PC-3 (cell line): Measurements from ENCODE around the gene BEND2. TPM values are rescaled to one million over a fixed set of nuclear protein-coding genes. Genes with fewer than 3 reads are reported as not detected.
"Not testable (repeated sequence)": the region's sequence is repeated elsewhere in the genome, so short reads cannot be mapped to it uniquely, and the experiment has no call there.

Experiments
- ATAC-seq: fragments of 200-7000 bp; cut with Tn5 transposase; 2 replicates; pipeline ENCODE4 v1.9.1; 2020; ENCODE audit warnings: mild to moderate bottlenecking, moderate library complexity
- BruUV-seq: library from RNA; stranded (reverse); fragments of 400-500 nt; replicated peaks from 2 replicates; lab custom pipeline; 2021; lab: Mats Ljungman, UMichigan
- CTCF ChIA-PET: fragments of 300-600 bp; sonication (Branson Sonifier 250); formaldehyde crosslinking; loops from one replicate; lab custom pipeline; 2022; ENCODE audit warnings: antibody characterized with exemption; lab: Charles Lee
- POLR2A ChIA-PET: fragments of 300-600 bp; sonication (Branson Sonifier 250); formaldehyde crosslinking; loops from one replicate; lab custom pipeline; 2022; ENCODE audit warnings: antibody characterized with exemption; ENCODE audit not compliant: unreplicated experiment; lab: Charles Lee
- DNase-seq: peaks from one replicate; pipeline ENCODE4 v3.0.0-alpha.2; 2015
- H2AFZ ChIP-seq: fragments of 300-600 bp; sonication (generic); 2 replicates; pipeline ENCODE4 v1.6.0; 2016; ENCODE audit warnings: antibody characterized with exemption, low read length
- H3F3A ChIP-seq: fragments of 300-600 bp; sonication (generic); one replicate; pipeline ENCODE4 v1.6.0; 2017; ENCODE audit warnings: antibody characterized with exemption, low read length, control low read depth, mild to moderate bottlenecking; ENCODE audit not compliant: unreplicated experiment
- H3K27ac ChIP-seq: fragments of 300-600 bp; sonication (generic); 2 replicates; pipeline ENCODE4 v1.5.1; 2016; ENCODE audit warnings: mild to moderate bottlenecking, low read length
- H3K27me3 ChIP-seq: fragments of 300-600 bp; sonication (generic); 2 replicates; pipeline ENCODE4 v1.6.1; 2016; ENCODE audit warnings: low read length, mixed read lengths
- H3K36me3 ChIP-seq: fragments of 300-600 bp; sonication (generic); 2 replicates; pipeline ENCODE4 v1.6.1; 2016; ENCODE audit warnings: low read depth, mixed run types, low read length, mixed read lengths
- H3K4me1 ChIP-seq: fragments of 300-600 bp; sonication (generic); 2 replicates; pipeline ENCODE4 v1.5.1; 2016; ENCODE audit warnings: low read length; ENCODE audit not compliant: insufficient read depth
- H3K4me2 ChIP-seq: fragments of 300-600 bp; sonication (generic); 2 replicates; pipeline ENCODE4 v1.6.0; 2016; ENCODE audit warnings: low read length
- H3K4me3 ChIP-seq: fragments of 300-600 bp; sonication (generic); 2 replicates; pipeline ENCODE4 v1.5.1; 2016; ENCODE audit warnings: mild to moderate bottlenecking, low read length, mixed read lengths
- H3K79me2 ChIP-seq: fragments of 300-600 bp; sonication (generic); 2 replicates; pipeline ENCODE4 v1.6.1; 2017; ENCODE audit warnings: low read length, mixed read lengths
- H3K9ac ChIP-seq: fragments of 300-600 bp; sonication (generic); 2 replicates; pipeline ENCODE4 v1.6.0; 2016; ENCODE audit warnings: mild to moderate bottlenecking, low read length
- H3K9me2 ChIP-seq: fragments of 300-600 bp; sonication (generic); replicated peaks from 2 replicates; pipeline ENCODE4 v1.6.1; 2016; ENCODE audit warnings: mixed run types, low read length, mixed read lengths
- H3K9me3 ChIP-seq: fragments of 300-600 bp; sonication (generic); 2 replicates; pipeline ENCODE4 v1.6.1; 2016; ENCODE audit warnings: low read length, mixed read lengths
- H4K20me1 ChIP-seq: fragments of 300-600 bp; sonication (generic); 2 replicates; pipeline ENCODE4 v1.6.1; 2016; ENCODE audit warnings: low read length, mixed read lengths
- CTCF ChIP-seq: fragments of 300-600 bp; sonication (generic); conservative IDR thresholded peaks from 2 replicates; pipeline ENCODE4 v1.5.1; 2017; ENCODE audit warnings: antibody characterized with exemption, low read depth, mild to moderate bottlenecking, low read length
- EZH2 ChIP-seq: fragments of 300-600 bp; sonication (generic); IDR thresholded peaks from one replicate; pipeline ENCODE4 v1.6.1; 2017; ENCODE audit warnings: antibody characterized with exemption, mild to moderate bottlenecking, low read length; ENCODE audit not compliant: unreplicated experiment
- EZH2phosphoT487 ChIP-seq: fragments of 300-600 bp; sonication (generic); IDR thresholded peaks from 2 replicates; pipeline ENCODE4 v1.6.1; 2018; ENCODE audit warnings: mild to moderate bottlenecking, antibody characterized with exemption, low read length, borderline replicate concordance
- intact Hi-C: fragments of 100-400 bp; cut with micrococcal nuclease; formaldehyde crosslinking; loops from 2 replicates; pipeline ENCODE4 v1.9.0; 2023
- total RNA-seq: library from RNA; depleted of rRNA; stranded (reverse); fragments of >200 nt; gene quantifications from 2 replicates; pipeline ENCODE4 v1.2.3, GENCODE V29; 2014

BEND2 gene
- total RNA-seq, 1 experiment from 2014 or later, result not detected

- Histone ChIP-seq H3K36me3 (no peaks in the 10 kb centered on the region), H2AFZ (no peak overlapping the region), H3F3A (no peaks in the 10 kb centered on the region), H3K4me1 (peaks cover 9% of the 10 kb centered on the region), H3K27ac (no peak overlapping the region), H3K4me3 (no peak overlapping the region), H3K9me3 (no peaks in the 10 kb centered on the region), H3K9me2 (no peaks in the 10 kb centered on the region), H3K9ac (no peak overlapping the region), H4K20me1 (no peaks in the 10 kb centered on the region), H3K4me2 (no peak overlapping the region), H3K79me2 (no peaks in the 10 kb centered on the region), H3K27me3 (no peaks in the 10 kb centered on the region)
- ATAC-seq (no peak), DNase-seq (no peak)
- no TSS peak for BruUV-seq
- intact Hi-C loops, result loop anchor here (10.0 kb wide), 1 partner anchor 102 kb away; the partner anchor contains the start of gene SCML2
- ChIA-PET POLR2A (no interaction called here), CTCF (no interaction called here)
- TF ChIP-seq EZH2 (no peak), CTCF (no peak), EZH2phosphoT487 (no peak)
Observed at GRCh38 chrX:18252644-18253359, 32.1 kb upstream of the BEND2 start.

- H3K9me3 ChIP-seq, H3K4me3 ChIP-seq, DNase-seq, ATAC-seq, H3F3A ChIP-seq, H3K36me3 ChIP-seq, POLR2A ChIA-PET, H3K9ac ChIP-seq, H3K9me2 ChIP-seq, H4K20me1 ChIP-seq, H3K4me1 ChIP-seq, CTCF ChIA-PET, H3K27me3 ChIP-seq, H2AFZ ChIP-seq, H3K79me2 ChIP-seq, intact Hi-C loops, BruUV-seq, H3K4me2 ChIP-seq, H3K27ac ChIP-seq: not testable (repeated sequence)
Observed at GRCh38 chrX:18229646-18230045, 9.0 kb upstream of the BEND2 start.

GRCh38 chrX:18228069-18228468 is 7.4 kb upstream of the BEND2 start:
- no peaks in the 10 kb centered on the region for H3F3A ChIP-seq
- POLR2A ChIA-PET, result no interaction called here
- H3K27ac ChIP-seq, result no peak overlapping the region
- no TSS peak for BruUV-seq
- intact Hi-C loops, result no loop called here
- H3K4me2 ChIP-seq, result no peak overlapping the region
- H3K36me3 ChIP-seq, result no peaks in the 10 kb centered on the region
- CTCF ChIA-PET, result no interaction called here
- H3K27me3 ChIP-seq, result no peaks in the 10 kb centered on the region
- H3K9me2 ChIP-seq, result no peaks in the 10 kb centered on the region
- no peak overlapping the region for H3K4me3 ChIP-seq
- TF ChIP-seq CTCF, result no peak
- no peak for TF ChIP-seq EZH2
- TF ChIP-seq EZH2phosphoT487, result no peak
- no peaks in the 10 kb centered on the region for H3K4me1 ChIP-seq
- no peaks in the 10 kb centered on the region for H4K20me1 ChIP-seq
- no peaks in the 10 kb centered on the region for H3K79me2 ChIP-seq
- H3K9me3 ChIP-seq, result no peaks in the 10 kb centered on the region
- DNase-seq (no peak), ATAC-seq (no peak)
- no peak overlapping the region for H3K9ac ChIP-seq
- no peak overlapping the region for H2AFZ ChIP-seq
